GM12878 (cell line): ENCODE measurements around the gene FAM170A. TPM values are rescaled to one million over a fixed set of nuclear protein-coding genes. Genes with fewer than 3 reads are reported as not detected.

ENCODE experiments used
- ATAC-seq: fragments of 200-7000 bp; cut with Tn5 transposase; 3 replicates; pipeline ENCODE4 v1.9.1; 2020; ENCODE audit warnings: mild to moderate bottlenecking, moderate library complexity
- BruUV-seq: library from RNA; stranded (reverse); fragments of 400-500 nt; replicated peaks from 2 replicates; lab custom pipeline; 2021; lab: Mats Ljungman, UMichigan
- CTCF ChIA-PET: fragments of 300-600 bp; sonication (Branson Sonifier 250); formaldehyde crosslinking; extraction: SDS; loops from one replicate; lab custom pipeline; 2021; ENCODE audit warnings: inconsistent platforms; lab: Yijun Ruan, JAX
- POLR2A ChIA-PET: fragments of 350-600 bp; formaldehyde crosslinking; extraction: SDS; loops from one replicate; lab custom pipeline; 2021; ENCODE audit warnings: inconsistent platforms; lab: Charles Lee
- RAD21 ChIA-PET: fragments of 300-600 bp; sonication (Branson Sonifier 250); formaldehyde crosslinking; loops from one replicate; lab custom pipeline; 2023; ENCODE audit warnings: antibody characterized with exemption; ENCODE audit not compliant: unreplicated experiment; lab: Charles Lee
- SMC1A ChIA-PET: fragments of 300-600 bp; sonication (Branson Sonifier 250); formaldehyde crosslinking; loops from one replicate; lab custom pipeline; 2023; ENCODE audit not compliant: unreplicated experiment, uncharacterized antibody; lab: Charles Lee
- DNase-seq: peaks from one replicate; pipeline ENCODE4 v3.0.0-alpha.2; 2011; ENCODE audit warnings: low read depth, low spot score
- FAIRE-seq: peaks from 3 replicates; lab custom pipeline; 2011; peaks lifted over from hg19 to GRCh38; lab: Jason Lieb, UNC
- H2AFZ ChIP-seq: 2 replicates; pipeline ENCODE4 v1.6.0; 2011; ENCODE audit warnings: low read depth, low read length, control low read depth; ENCODE audit not compliant: control insufficient read depth
- H3K27ac ChIP-seq: 2 replicates; pipeline ENCODE4 v1.5.1; 2011; ENCODE audit warnings: control low read depth; ENCODE audit not compliant: control insufficient read depth, insufficient read depth
- H3K27me3 ChIP-seq, 2 experiments: replicated peaks in 1 of 2; 2 replicates each; pipeline versions ENCODE4 v1.6.0 to v1.6.1; 2011; ENCODE audit warnings: low read length in 1 of 2; ENCODE audit not compliant: control insufficient read depth in 2 of 2, insufficient read depth in 2 of 2
- H3K36me3 ChIP-seq, 2 experiments: 2 replicates each; pipeline ENCODE4 v1.5.1; 2011; ENCODE audit warnings: low read length in 1 of 2; ENCODE audit not compliant: control insufficient read depth in 2 of 2, insufficient read depth in 2 of 2
- H3K4me1 ChIP-seq: 2 replicates; pipeline ENCODE4 v1.6.1; 2011; ENCODE audit warnings: mild to moderate bottlenecking, low read length, moderate library complexity, mixed read lengths; ENCODE audit not compliant: control insufficient read depth, insufficient read depth
- H3K4me2 ChIP-seq: 2 replicates; pipeline ENCODE4 v1.6.0; 2011; ENCODE audit warnings: control low read depth; ENCODE audit not compliant: control insufficient read depth, insufficient read depth
- H3K4me3 ChIP-seq: fragments of 200-600 bp; sonication (generic); 2 replicates; pipeline ENCODE4 v1.5.1; 2016
- H3K79me2 ChIP-seq: 2 replicates; pipeline ENCODE4 v1.6.0; 2011; ENCODE audit warnings: low read length; ENCODE audit not compliant: control insufficient read depth, insufficient read depth
- H3K9ac ChIP-seq: 2 replicates; pipeline ENCODE4 v1.8.0; 2011; ENCODE audit warnings: low read length, control low read depth, mixed read lengths; ENCODE audit not compliant: control insufficient read depth, insufficient read depth
- H3K9me3 ChIP-seq: replicated peaks from 3 replicates; pipeline ENCODE4 v1.5.1; 2011; ENCODE audit warnings: mild to moderate bottlenecking, low read length; ENCODE audit not compliant: control insufficient read depth, insufficient read depth
- H4K20me1 ChIP-seq: 2 replicates; pipeline ENCODE4 v1.6.0; 2011; ENCODE audit not compliant: control insufficient read depth, insufficient read depth
- BRCA1 ChIP-seq: IDR thresholded peaks from 2 replicates; pipeline ENCODE4 v1.6.1; 2011; ENCODE audit warnings: low read depth, low read length, improper control_type of control experiment
- CHD1 ChIP-seq: IDR thresholded peaks from 2 replicates; pipeline ENCODE4 v1.6.1; 2012; ENCODE audit warnings: low read depth, low read length, improper control_type of control experiment
- EZH2 ChIP-seq: IDR thresholded peaks from 2 replicates; pipeline ENCODE4 v1.6.1; 2012; ENCODE audit warnings: low read depth, mild to moderate bottlenecking, control low read depth, inconsistent platforms, low read length, borderline replicate concordance; ENCODE audit not compliant: control insufficient read depth
- NFIC ChIP-seq: IDR thresholded peaks from 2 replicates; pipeline ENCODE4 v1.6.1; 2012; ENCODE audit warnings: low read depth, mild to moderate bottlenecking, inconsistent platforms, low read length, moderate library complexity
- PAX5 ChIP-seq: IDR thresholded peaks from 2 replicates; pipeline ENCODE4 v1.6.1; 2011; ENCODE audit warnings: low read depth, low read length, borderline replicate concordance
- ZNF592 ChIP-seq: fragments of 450-650 bp; IDR thresholded peaks from 2 replicates; pipeline ENCODE4 v1.6.1; 2017; ENCODE audit warnings: mild to moderate bottlenecking, moderate library complexity
- WGBS: methylation state at CpG from one replicate; pipeline ENCODE4 v1.1.6; 2016; ENCODE audit warnings: low lambda C conversion rate; ENCODE audit not compliant: insufficient replicate concordance, insufficient coverage; ENCODE audit errors: missing lambda C conversion rate; 5-methylcytosine and 5-hydroxymethylcytosine counted together
- in situ Hi-C: fragments of 300-500 bp; cut with MboI; formaldehyde crosslinking; loops from 9 replicates; pipeline ENCODE4 v1.14.3; 2018; ENCODE audit warnings: mixed read lengths
- intact Hi-C: fragments of 100-400 bp; cut with micrococcal nuclease; formaldehyde crosslinking; loops from one replicate; pipeline ENCODE4 v1.14.2; 2022; ENCODE audit not compliant: unreplicated experiment
- polyA plus RNA-seq, 11 experiments: library from polyadenylated mRNA; depleted of rRNA in 4 of 11; unstranded in 6 of 11; stranded (reverse) in 5 of 11; fragments of >200 nt; fragmentation: Nextera tagmentation in 4 of 11; fragmentation: Illumina TruSeq in 1 of 11; extraction: Ambion mirVana in 4 of 11; extraction: Trizol in 1 of 11; gene quantifications; 1 replicate in 1 of 11; 2 replicates in 10 of 11; pipeline versions ENCODE4 v1.2.1 to v1.2.3, GENCODE V29; 2011 to 2016; ENCODE audit warnings: inconsistent platforms in 2 of 11, missing spikeins in 2 of 11, low read depth in 1 of 11
- total RNA-seq, 4 experiments: library from RNA; depleted of rRNA in 3 of 4; stranded (reverse); fragments of >200 nt in 3 of 4; fragmentation: Illumina TruSeq in 1 of 4; extraction: Trizol in 1 of 4; gene quantifications; 2 replicates each; pipeline versions ENCODE4 v1.2.1 to v1.2.3, GENCODE V29; 2013 to 2021

Gene FAM170A
- total and polyA plus RNA-seq, 10 of the 15 experiments (the other 5 are each of a cell fraction or from before 2014, with no cell fraction given), result not detected

- Histone ChIP-seq H3K4me2 (no peak overlapping the region), H3K79me2 (no peaks in the 10 kb centered on the region), H3K27me3 (no peaks in the 10 kb centered on the region), H3K4me1 (no peaks in the 10 kb centered on the region), H3K36me3 (no peaks in the 10 kb centered on the region), H3K9ac (no peak overlapping the region), H3K9me3 (no peaks in the 10 kb centered on the region), H3K27ac (no peak overlapping the region), H4K20me1 (no peaks in the 10 kb centered on the region), H3K4me3 (no peak overlapping the region), H2AFZ (no peak overlapping the region)
- 67% methylated on average over 8 of the region's 8 CpGs for WGBS
- BruUV-seq, result no TSS peak
- no peak for DNase-seq
- ATAC-seq, result no peak
- in situ Hi-C loops, result no loop called here
- ChIA-PET RAD21 (no interaction called here), CTCF (interaction anchor here (0.5 kb wide), 1 partner anchor 628 kb away, joined by 3 read pairs; no protein-coding TSS in a partner anchor), SMC1A (no interaction called here), POLR2A (no interaction called here)
- FAIRE-seq, result no peak
- TF ChIP-seq BRCA1, result no peak
- TF ChIP-seq ZNF592, result no peak
- no peak for TF ChIP-seq CHD1
- no peak for TF ChIP-seq EZH2
- no peak for TF ChIP-seq PAX5
- TF ChIP-seq NFIC, result no peak
- intact Hi-C loops, result no loop called here
Measured at GRCh38 chr5:119678351-119679028, 49.1 kb downstream of the FAM170A start.
